T-helper 17 cell (primary cell): ENCODE results near the gene SCN9A. TPM values are rescaled to one million over a fixed set of nuclear protein-coding genes. Genes with fewer than 3 reads are reported as not detected.
"Not testable (repeated sequence)": the region's sequence is repeated elsewhere in the genome, so short reads cannot be mapped to it uniquely, and the experiment has no call there.

Source experiments
- ATAC-seq: fragments of 150-1000 bp; cut with Tn5 transposase; 2 replicates; pipeline ENCODE4 v1.10.0; 2021; ENCODE audit warnings: mild to moderate bottlenecking, moderate library complexity
- DNase-seq, 3 donors: peaks; one replicate each; pipeline versions ENCODE4 v3.0.0 to v3.0.0-alpha.2; 2020 to 2021
- H3K9me3 ChIP-seq: one replicate; pipeline ENCODE4 v1.7.0; 2013; ENCODE audit warnings: low read length, mild to moderate bottlenecking; ENCODE audit not compliant: control insufficient read depth, poor library complexity, severe bottlenecking
- H3K27ac Mint-ChIP-seq: one replicate; pipeline ENCODE4 v1.8.0; 2022; ENCODE audit warnings: mild to moderate bottlenecking, moderate library complexity, mixed read lengths
- H3K27me3 Mint-ChIP-seq: one replicate; pipeline ENCODE4 v1.8.0; 2022; ENCODE audit warnings: mixed read lengths
- H3K36me3 Mint-ChIP-seq: one replicate; pipeline ENCODE4 v1.8.0; 2022; ENCODE audit warnings: low read depth, mixed read lengths
- H3K4me1 Mint-ChIP-seq: one replicate; pipeline ENCODE4 v1.8.0; 2022; ENCODE audit warnings: mild to moderate bottlenecking, mixed read lengths
- H3K4me3 Mint-ChIP-seq: one replicate; pipeline ENCODE4 v1.8.0; 2022; ENCODE audit warnings: mild to moderate bottlenecking, moderate library complexity, mixed read lengths
- total RNA-seq, 4 donors: library from RNA in 2 of 4; stranded (reverse) in 2 of 4; gene quantifications; one replicate each; pipeline ENCODE4 v1.2.3 and lab custom pipeline; 2022 to 2026

The SCN9A gene
- total RNA-seq, 2 donors from 2014 or later, result 0.21 TPM; not detected in 1

DNA sequence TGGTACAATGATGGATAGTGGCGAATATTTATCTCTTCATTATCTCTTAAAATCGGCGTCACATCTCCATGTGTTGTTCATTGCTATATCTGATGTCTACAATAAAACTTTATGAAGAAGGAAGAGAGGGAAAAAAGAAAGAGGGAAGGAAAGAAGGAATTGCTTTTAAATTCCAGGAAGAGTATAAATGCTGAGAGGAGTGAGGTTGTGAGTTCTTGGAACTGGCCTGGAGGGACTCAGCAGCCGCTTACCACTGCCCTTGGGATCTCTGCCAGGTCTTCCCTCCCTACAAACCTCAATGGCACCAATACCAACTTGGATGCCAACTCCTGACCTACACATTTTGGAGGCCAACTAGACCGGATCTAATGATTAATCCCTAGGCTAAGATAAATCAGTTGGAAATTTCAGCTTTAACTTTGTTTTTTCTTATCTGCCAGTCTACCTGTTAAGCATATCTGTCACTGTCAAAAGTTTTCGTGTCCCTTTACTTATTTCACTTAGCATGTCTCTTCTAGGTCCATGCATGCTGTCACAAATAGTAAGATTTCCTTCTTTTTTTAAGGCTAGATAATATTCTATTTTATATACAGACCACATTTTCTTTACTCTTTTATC is 9.8 kb downstream of the SCN9A start:
- ATAC-seq (no peak), DNase-seq (no peak)
- Mint-ChIP-seq H3K27me3 (no peaks in the 10 kb centered on the region), H3K27ac (no peak overlapping the region), H3K4me1 (no peaks in the 10 kb centered on the region), H3K4me3 (no peak overlapping the region), H3K36me3 (no peaks in the 10 kb centered on the region)
- no peaks in the 10 kb centered on the region for H3K9me3 ChIP-seq

DNA sequence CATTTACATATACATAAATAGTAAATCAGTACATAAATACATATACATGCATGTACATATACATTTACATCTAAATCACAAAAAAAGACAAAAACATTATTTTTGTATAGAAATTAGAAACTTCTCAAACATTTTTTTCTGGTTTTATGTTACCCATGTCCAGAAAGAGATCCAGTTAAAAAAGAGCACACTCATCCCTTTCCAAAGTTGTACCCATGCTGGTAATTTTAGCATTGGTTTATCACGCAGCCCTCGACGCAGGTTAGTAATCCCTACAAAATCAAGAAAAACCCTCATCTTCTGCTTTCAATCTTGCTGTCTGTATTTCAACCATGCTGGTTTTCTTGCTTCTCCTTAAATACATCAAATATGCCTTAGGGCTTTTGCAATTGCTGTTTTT is 10.5 kb downstream of the SCN9A start:
- no peak for ATAC-seq
- no peaks in the 10 kb centered on the region for H3K4me1 Mint-ChIP-seq
- H3K27ac Mint-ChIP-seq, result no peak overlapping the region
- H3K9me3 ChIP-seq, result no peaks in the 10 kb centered on the region
- DNase-seq, result no peak
- H3K27me3 Mint-ChIP-seq, result no peaks in the 10 kb centered on the region
- H3K36me3 Mint-ChIP-seq, result no peaks in the 10 kb centered on the region
- H3K4me3 Mint-ChIP-seq, result no peak overlapping the region

DNA sequence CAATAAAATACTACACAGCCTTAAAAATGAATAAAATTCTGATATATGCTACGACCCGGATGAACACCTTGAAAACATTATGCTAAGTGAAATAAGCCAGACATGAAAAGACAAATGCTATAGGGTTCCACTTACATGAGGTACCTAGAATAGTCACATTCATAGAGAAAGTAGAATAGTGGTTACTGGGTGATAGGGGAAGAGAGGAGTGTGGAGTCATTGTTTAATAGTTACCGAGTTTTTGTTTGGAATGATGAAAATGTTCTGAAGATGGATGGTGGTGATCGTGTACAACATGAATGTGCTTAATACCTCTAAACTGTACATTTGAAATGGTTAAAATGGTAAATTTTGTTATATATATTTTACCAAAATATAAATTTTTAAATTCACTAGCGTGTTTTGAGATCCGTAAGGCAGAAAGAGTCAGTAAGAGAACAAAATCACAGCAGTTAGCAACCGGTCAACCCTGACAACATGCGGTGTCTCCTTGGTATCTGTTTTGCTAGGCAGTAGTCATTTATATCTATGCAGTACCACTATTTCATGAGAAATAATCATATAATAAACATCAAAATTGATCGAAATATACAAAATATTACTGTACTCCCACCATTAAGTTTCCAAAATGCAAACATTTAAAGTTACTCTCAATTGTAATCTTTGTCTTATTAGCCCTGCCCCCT is 11.1 kb downstream of the SCN9A start:
- no peak for ATAC-seq
- no peaks in the 10 kb centered on the region for H3K36me3 Mint-ChIP-seq
- no peaks in the 10 kb centered on the region for H3K27me3 Mint-ChIP-seq
- H3K4me3 Mint-ChIP-seq, result no peak overlapping the region
- no peaks in the 10 kb centered on the region for H3K9me3 ChIP-seq
- H3K4me1 Mint-ChIP-seq, result no peaks in the 10 kb centered on the region
- no peak overlapping the region for H3K27ac Mint-ChIP-seq
- no peak for DNase-seq

- no peaks in the 10 kb centered on the region for H3K9me3 ChIP-seq
- no peak for DNase-seq
- Mint-ChIP-seq H3K27ac (no peak overlapping the region), H3K27me3 (no peaks in the 10 kb centered on the region), H3K36me3 (no peaks in the 10 kb centered on the region), H3K4me3 (no peak overlapping the region), H3K4me1 (no peaks in the 10 kb centered on the region)
- no peak for ATAC-seq
Measured at GRCh38 chr2:166361351-166362153, 14.2 kb downstream of the SCN9A start.

DNA sequence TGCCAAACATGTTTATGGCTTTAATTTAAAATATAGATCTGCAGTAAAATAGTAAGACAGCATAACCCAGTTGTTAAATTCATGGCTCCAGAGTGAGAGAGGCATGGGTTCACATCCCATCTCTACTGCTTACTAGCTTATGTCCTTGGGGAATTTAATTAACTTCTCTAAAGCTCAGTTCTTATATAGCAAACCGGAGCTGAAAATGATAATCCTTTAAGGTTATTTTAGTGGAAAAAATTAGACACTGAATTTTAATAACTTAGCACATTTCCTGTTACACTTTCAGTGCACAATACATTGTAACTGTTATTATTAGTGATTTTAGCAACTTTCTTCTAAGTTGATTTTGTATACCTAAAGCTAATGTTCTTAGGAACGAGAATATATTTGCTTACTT is 14.8 kb downstream of the SCN9A start:
- Mint-ChIP-seq H3K27me3 (no peaks in the 10 kb centered on the region), H3K4me3 (no peak overlapping the region), H3K4me1 (no peaks in the 10 kb centered on the region), H3K27ac (no peak overlapping the region), H3K36me3 (no peaks in the 10 kb centered on the region)
- no peaks in the 10 kb centered on the region for H3K9me3 ChIP-seq
- no peak for DNase-seq
- ATAC-seq, result no peak

DNA sequence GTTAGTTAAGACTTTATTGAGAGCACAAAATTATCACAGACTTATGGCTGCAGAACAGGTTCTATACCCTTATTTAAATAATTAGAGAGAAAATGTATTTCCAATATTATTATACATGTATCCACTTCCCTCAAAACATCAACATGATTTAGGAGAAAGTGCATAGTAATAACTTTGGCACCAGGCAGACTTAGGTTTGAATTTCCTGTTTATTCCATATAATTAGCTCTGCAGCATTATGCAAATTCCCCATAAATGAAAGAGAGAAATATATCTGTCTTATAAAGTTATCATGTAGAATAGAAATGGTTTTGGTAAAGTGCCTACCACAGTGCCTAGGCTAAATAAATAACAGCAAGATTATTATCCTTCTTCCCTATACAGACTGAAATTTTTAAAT is 15.3 kb downstream of the SCN9A start:
- H3K9me3 ChIP-seq, result no peaks in the 10 kb centered on the region
- Mint-ChIP-seq H3K4me3 (no peak overlapping the region), H3K27ac (no peak overlapping the region), H3K36me3 (no peaks in the 10 kb centered on the region), H3K27me3 (no peaks in the 10 kb centered on the region), H3K4me1 (no peaks in the 10 kb centered on the region)
- ATAC-seq, result no peak
- no peak for DNase-seq

GRCh38 chr2:166357950-166358321 is 17.8 kb downstream of the SCN9A start:
- not testable (repeated sequence) for H3K9me3 ChIP-seq, ATAC-seq, H3K4me3 Mint-ChIP-seq, H3K36me3 Mint-ChIP-seq, H3K27me3 Mint-ChIP-seq, H3K27ac Mint-ChIP-seq, H3K4me1 Mint-ChIP-seq, DNase-seq

DNA sequence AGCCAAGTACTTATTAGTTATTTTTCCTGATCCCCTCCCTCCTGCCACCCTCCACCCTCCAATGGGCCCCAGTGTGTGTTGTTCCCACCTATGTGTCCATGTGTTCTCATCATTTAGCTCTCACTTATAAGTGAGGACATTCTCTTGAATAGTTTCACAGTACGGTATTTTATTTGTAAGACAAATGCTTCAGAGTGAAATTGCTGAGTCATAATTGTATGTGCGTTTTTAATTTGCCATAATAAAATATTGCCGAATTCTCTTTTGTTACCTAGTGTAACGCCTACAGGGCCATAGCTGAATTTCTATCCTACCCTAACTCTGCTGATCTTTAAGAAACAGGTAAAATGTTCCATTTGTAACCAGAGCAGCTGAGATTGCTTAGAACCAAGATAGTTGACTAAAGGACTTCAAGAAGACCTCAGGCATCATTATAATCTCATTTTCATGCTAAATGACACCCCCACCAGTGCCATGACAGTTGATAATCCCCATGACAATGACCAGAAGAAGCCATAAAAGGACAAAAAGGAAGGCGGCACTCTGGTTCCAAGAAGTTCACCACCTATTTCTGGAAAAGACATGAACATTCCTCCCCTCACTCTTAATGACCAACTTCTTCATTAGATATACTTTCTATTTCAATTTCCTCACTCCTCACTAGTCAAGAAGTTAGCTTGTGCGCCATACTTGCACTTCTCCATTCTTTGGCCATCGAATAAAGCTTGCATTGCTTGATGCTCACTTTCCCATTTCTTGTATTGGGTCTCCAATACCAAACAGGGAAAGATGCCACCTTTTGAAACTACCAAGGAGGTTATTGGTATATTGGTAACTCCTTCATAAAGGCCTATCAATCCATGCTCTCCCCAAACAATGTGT is 18.4 kb downstream of the SCN9A start:
- no peak for DNase-seq
- H3K9me3 ChIP-seq, result no peaks in the 10 kb centered on the region
- no peak overlapping the region for H3K27ac Mint-ChIP-seq
- no peak for ATAC-seq
- H3K36me3 Mint-ChIP-seq, result no peaks in the 10 kb centered on the region
- H3K27me3 Mint-ChIP-seq, result no peaks in the 10 kb centered on the region
- H3K4me3 Mint-ChIP-seq, result no peak overlapping the region
- H3K4me1 Mint-ChIP-seq, result no peaks in the 10 kb centered on the region

DNA sequence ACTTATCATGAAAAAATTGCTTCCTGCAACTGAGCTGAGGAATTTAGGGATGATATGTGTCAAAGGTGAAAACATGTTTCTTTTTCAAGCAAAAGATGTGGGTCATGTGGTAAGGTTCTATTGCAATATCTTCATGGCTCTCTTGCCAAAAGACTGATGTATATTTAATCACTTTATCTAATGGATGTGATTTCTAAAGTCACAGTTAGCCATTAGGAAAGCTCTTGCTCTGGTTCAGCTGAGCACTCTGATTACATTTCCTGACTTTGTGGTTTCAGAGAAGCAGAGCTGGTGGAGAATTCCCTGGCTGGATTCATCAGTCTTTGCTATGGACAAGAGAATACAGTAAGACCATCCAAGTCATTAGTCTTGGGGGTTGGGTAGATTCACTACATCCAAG is 24.4 kb downstream of the SCN9A start:
- Mint-ChIP-seq H3K27ac (no peak overlapping the region), H3K36me3 (no peaks in the 10 kb centered on the region), H3K4me1 (no peaks in the 10 kb centered on the region), H3K27me3 (no peaks in the 10 kb centered on the region), H3K4me3 (no peak overlapping the region)
- no peak for DNase-seq
- no peaks in the 10 kb centered on the region for H3K9me3 ChIP-seq
- no peak for ATAC-seq

- Mint-ChIP-seq H3K27ac (no peak overlapping the region), H3K4me1 (no peaks in the 10 kb centered on the region), H3K27me3 (no peaks in the 10 kb centered on the region)
Measured at GRCh38 chr2:166350525-166350924, 25.2 kb downstream of the SCN9A start.

GRCh38 chr2:166344286-166345113 is 31.2 kb downstream of the SCN9A start:
- ATAC-seq (no peak), DNase-seq (no peak)
- Mint-ChIP-seq H3K27ac (no peak overlapping the region), H3K36me3 (no peaks in the 10 kb centered on the region), H3K27me3 (no peaks in the 10 kb centered on the region), H3K4me1 (no peaks in the 10 kb centered on the region), H3K4me3 (no peak overlapping the region)
- H3K9me3 ChIP-seq, result no peaks in the 10 kb centered on the region

More at GRCh38 chr2:166350525-166350924, 25.2 kb downstream of the SCN9A start:
- Mint-ChIP-seq H3K36me3 (no peaks in the 10 kb centered on the region), H3K4me3 (no peak overlapping the region)
- H3K9me3 ChIP-seq, result no peaks in the 10 kb centered on the region
- DNase-seq (no peak), ATAC-seq (no peak)

GRCh38 chr2:166343467-166343866 is 32.3 kb downstream of the SCN9A start:
- no peaks in the 10 kb centered on the region for H3K9me3 ChIP-seq
- Mint-ChIP-seq H3K27ac (no peak overlapping the region), H3K27me3 (no peaks in the 10 kb centered on the region), H3K36me3 (no peaks in the 10 kb centered on the region), H3K4me3 (no peak overlapping the region), H3K4me1 (no peaks in the 10 kb centered on the region)
- ATAC-seq (no peak), DNase-seq (no peak)
